ENCODE data around the gene CXCR5.
A peak's percentile ranks its signal among the peaks of the same experiment; 100 is the strongest.

The CXCR5 gene

DNA sequence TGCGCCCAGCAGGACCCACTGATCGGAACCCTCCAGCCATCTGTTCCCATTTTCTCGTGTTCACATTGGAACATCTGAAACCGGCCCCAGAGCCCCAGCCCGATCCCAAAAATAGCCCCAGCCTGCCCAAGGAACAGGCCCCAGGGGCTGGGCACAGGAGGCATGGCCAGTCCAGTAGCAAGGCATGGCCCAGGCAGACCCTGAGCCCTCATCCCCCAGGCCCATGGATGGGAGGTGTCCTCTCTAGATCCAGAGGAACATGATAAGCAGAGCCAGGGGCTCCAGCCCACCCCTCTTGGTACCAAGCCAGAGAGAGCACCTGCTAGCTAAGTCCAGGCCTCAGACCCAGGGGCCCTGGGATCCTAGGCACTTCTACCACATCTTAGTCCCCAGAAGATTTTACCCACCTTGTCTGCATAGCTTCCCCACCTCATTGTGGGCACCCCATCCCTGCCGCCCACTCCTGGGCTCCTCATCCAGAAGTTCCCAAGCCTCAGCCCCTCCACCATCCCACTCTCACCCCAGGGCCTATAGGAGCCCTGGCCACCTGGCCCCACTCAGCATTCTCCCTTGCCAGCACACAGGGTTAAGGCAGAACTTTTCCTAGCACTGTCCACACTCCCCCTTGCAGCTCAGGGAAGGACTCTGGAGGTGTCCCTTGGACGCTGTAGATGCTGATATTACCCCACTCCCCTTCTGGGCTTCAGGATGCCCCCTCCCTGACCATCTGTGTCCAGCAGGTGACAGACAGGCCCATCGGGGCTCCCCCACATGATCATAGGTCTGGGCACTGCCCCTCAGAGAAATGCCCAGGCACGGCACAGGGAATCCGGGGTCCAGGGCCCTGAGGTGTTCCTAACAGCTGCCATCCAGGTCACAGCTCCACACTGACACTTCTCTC, 32.5 kb downstream of the CXCR5 start:
- H3K9ac ChIP-seq (ENCODE audit: low read length) = peak overlapping the region; percentile 100
- peak overlapping the region; percentile 72 for H3K4me3 ChIP-seq (ENCODE audit: low read length)
- no peaks in the 10 kb centered on the region for H3K36me3 ChIP-seq (ENCODE audit: control insufficient read depth, insufficient read depth, low read length, severe bottlenecking)
- H3K9me3 ChIP-seq (ENCODE audit: control insufficient read depth, low read length) = no peaks in the 10 kb centered on the region
- H3K4me1 ChIP-seq (ENCODE audit: control insufficient read depth, insufficient read depth, low read length) = peaks cover 92% of the 10 kb centered on the region
- H3K27me3 ChIP-seq (replicated peaks; ENCODE audit: control insufficient read depth, insufficient read depth, low read length) = no peaks in the 10 kb centered on the region
- no peak for DNase-seq (ENCODE audit: low read depth)

DNA sequence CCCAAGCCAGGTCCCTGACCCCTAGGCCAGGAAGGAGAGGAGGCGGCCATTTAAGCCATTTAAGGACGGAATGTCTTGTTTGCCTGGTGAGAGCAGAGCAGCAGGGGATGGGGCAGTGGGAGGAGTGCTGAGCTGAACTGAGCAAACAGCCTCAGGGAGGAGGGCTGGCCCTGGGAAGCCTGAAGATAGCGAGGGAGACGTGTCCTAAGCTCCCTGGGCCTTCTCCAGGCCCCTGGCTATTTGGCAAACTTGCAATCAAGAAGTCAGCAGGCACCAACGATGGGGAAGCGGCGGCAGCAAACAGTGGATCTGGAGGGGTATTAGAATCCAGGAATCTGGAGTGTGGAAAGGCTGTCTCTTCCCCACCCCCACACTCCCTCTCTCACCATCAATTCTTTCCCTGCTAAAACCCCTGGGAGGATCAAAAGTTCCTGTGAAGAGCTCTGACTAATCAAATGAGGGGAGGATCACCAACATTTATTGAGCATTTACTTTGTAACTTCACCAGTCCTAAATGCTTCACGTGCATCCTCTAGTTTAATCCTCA, 33.2 kb downstream of the CXCR5 start:
- Histone ChIP-seq H3K27me3 (replicated peaks; ENCODE audit: control insufficient read depth, insufficient read depth, low read length) (no peaks in the 10 kb centered on the region), H3K4me1 (ENCODE audit: control insufficient read depth, insufficient read depth, low read length) (peaks cover 90% of the 10 kb centered on the region), H3K4me3 (ENCODE audit: low read length) (peak overlapping the region; percentile 72)

DNA sequence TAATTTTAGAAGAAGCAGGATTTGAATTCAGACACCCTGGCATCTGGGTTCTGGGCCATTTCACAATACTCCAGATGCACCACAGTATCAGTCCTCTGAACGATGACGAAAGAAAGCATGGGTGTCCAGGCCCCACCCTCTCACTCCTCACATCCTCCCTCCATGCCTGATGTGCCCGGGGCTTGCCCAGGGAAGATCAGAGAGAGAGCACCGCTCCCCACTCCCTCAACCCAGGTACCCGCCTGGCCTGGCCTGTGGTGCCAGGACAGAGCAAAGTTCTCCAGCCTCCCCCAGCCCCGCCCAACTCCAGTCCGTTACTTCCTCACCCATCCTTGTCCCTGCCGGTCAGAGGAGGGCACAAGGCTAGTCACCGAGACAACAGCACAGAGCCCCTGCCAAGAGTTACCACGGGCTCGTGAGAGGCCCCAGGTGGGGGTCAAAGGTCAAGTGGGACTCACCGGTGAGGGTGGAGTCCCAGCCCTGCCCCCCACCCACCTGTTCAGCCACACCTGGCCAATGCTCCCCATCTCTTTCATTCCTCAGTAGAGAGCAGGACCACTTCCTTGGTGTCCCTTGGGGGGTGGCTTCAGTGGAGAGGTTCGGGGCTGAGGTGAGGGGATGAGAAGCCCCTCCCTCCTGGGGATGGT, 33.9 kb downstream of the CXCR5 start:
- Histone ChIP-seq H3K4me3 (ENCODE audit: low read length) (peak overlapping the region; percentile 72), H3K9me3 (ENCODE audit: control insufficient read depth, low read length) (no peaks in the 10 kb centered on the region), H3K4me1 (ENCODE audit: control insufficient read depth, insufficient read depth, low read length) (peaks cover 84% of the 10 kb centered on the region), H3K27me3 (replicated peaks; ENCODE audit: control insufficient read depth, insufficient read depth, low read length) (no peaks in the 10 kb centered on the region), H3K9ac (ENCODE audit: low read length) (peak overlapping the region; percentile 100), H3K36me3 (ENCODE audit: control insufficient read depth, insufficient read depth, low read length, severe bottlenecking) (no peaks in the 10 kb centered on the region)
- DNase-seq (ENCODE audit: low read depth) = peak; percentile 96

More for the DNA sequence above, 33.2 kb downstream of the CXCR5 start:
- peak; percentile 84 for DNase-seq (ENCODE audit: low read depth)
- no peaks in the 10 kb centered on the region for H3K9me3 ChIP-seq (ENCODE audit: control insufficient read depth, low read length)
- no peaks in the 10 kb centered on the region for H3K36me3 ChIP-seq (ENCODE audit: control insufficient read depth, insufficient read depth, low read length, severe bottlenecking)
- peak overlapping the region; percentile 100 for H3K9ac ChIP-seq (ENCODE audit: low read length)

DNA sequence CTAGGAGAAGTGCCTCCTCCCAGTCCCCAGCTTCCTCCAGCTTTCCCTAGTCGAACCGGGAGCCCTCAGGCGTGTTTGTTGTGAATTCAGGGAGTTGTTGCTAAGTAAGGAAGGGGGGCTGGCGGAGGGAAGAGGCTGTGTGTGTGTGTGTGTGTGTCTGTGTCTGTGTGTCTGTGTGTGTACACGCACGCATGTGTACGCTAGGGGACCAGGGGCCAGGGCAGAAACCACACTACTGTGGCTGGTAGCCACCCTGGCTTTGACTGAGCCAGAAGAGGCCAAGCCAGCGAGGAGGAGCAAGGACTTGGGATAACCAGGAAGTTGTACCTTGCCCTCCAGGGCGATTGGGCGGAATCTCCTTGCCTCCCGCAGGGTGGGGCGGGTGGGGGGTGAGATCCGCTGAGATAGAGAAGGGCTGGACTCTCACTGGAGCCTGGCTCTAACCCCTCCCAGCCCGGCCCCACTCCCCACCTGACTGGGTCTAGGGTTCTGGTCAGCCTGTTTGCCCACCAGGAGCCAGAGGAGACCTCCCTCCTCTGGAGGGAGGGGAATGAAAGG, 34.5 kb downstream of the CXCR5 start:
- Histone ChIP-seq H3K27me3 (replicated peaks; ENCODE audit: control insufficient read depth, insufficient read depth, low read length) (no peaks in the 10 kb centered on the region), H3K9ac (ENCODE audit: low read length) (peak overlapping the region; percentile 100), H3K9me3 (ENCODE audit: control insufficient read depth, low read length) (no peaks in the 10 kb centered on the region), H3K4me3 (ENCODE audit: low read length) (peak overlapping the region; percentile 76), H3K4me1 (ENCODE audit: control insufficient read depth, insufficient read depth, low read length) (peaks cover 81% of the 10 kb centered on the region), H3K36me3 (ENCODE audit: control insufficient read depth, insufficient read depth, low read length, severe bottlenecking) (no peaks in the 10 kb centered on the region)
- DNase-seq (ENCODE audit: low read depth) = peak; percentile 88

DNA sequence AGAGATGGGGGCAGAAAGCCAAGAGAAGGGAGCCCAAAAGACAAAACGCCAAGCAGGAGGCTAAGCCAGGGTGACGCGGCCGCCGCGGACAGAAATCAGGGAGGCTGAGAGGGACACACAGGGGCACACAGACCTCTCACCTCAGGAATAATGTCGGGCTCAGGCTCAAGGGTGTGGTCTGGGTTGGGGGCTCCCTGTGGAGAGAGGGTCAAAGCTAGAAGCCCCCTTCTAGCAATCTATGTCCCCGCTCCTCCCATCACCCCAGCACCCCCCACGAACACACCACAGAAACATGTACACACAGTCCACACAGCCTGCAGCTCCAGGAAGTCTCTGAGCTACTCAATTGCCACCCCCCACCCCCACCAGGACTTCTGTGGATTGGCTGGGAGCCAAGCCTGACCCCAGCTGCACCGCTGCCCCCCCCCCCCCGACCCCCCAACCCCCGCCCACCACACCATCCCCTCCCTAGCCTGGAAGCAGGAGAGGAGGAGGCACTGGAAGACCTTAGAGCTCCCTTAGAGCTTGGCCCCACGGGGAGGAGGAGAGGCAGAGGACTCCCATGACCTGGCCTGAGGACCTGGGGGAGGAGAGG, 35.1 kb downstream of the CXCR5 start:
- H3K9me3 ChIP-seq (ENCODE audit: control insufficient read depth, low read length) = no peaks in the 10 kb centered on the region
- H3K4me1 ChIP-seq (ENCODE audit: control insufficient read depth, insufficient read depth, low read length) = peaks cover 83% of the 10 kb centered on the region
- peak overlapping the region; percentile 99 for H3K4me3 ChIP-seq (ENCODE audit: low read length)
- H3K27me3 ChIP-seq (replicated peaks; ENCODE audit: control insufficient read depth, insufficient read depth, low read length) = no peaks in the 10 kb centered on the region
- peak overlapping the region; percentile 100 for H3K9ac ChIP-seq (ENCODE audit: low read length)
- H3K36me3 ChIP-seq (ENCODE audit: control insufficient read depth, insufficient read depth, low read length, severe bottlenecking) = no peaks in the 10 kb centered on the region
- peak; percentile 46 for DNase-seq (ENCODE audit: low read depth)

DNA sequence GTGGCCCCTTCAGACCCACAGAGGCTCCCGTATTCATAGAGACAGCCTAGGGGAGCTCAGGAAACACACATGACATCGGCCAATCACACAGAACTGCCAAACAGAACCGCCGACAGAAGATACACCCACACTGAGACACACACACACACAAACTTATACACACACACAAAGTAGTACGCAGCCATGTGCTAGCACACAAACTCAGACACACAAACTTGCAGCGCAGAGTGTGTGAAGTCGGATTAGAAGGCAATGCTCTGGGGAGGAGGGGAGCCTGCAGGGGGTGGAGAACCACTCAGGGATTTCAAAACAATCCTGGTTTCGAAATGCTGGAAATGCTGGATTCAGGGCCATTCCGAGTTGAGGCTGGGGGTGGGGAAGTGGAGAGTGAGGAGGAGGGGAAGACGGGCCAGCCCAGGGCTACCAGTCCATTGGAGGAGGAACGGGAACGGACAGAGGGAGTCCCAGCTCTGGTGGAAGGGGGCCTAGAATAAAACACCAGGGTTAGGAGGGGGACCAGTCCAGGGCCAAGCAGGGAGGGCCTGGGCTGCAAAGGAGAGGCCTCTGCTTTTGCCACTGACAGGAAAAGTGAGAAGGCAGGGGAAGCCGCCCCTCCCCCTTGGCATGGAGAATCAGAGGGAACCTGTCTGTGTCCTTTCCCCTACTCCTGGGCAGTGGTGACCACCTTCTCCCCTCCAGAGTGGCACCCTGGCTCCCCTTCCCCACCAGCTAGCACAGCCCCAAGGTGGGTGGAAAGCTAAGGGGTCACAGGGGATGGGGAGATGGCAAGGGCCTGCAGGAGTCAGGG, 37.6 kb downstream of the CXCR5 start:
- Histone ChIP-seq H3K36me3 (ENCODE audit: control insufficient read depth, insufficient read depth, low read length, severe bottlenecking) (no peaks in the 10 kb centered on the region), H3K27me3 (replicated peaks; ENCODE audit: control insufficient read depth, insufficient read depth, low read length) (no peaks in the 10 kb centered on the region), H3K4me1 (ENCODE audit: control insufficient read depth, insufficient read depth, low read length) (peaks cover 63% of the 10 kb centered on the region), H3K9me3 (ENCODE audit: control insufficient read depth, low read length) (no peaks in the 10 kb centered on the region), H3K9ac (ENCODE audit: low read length) (peak overlapping the region; percentile 100), H3K4me3 (ENCODE audit: low read length) (peak overlapping the region; percentile 99)
- DNase-seq (ENCODE audit: low read depth) = peak; percentile 96

DNA sequence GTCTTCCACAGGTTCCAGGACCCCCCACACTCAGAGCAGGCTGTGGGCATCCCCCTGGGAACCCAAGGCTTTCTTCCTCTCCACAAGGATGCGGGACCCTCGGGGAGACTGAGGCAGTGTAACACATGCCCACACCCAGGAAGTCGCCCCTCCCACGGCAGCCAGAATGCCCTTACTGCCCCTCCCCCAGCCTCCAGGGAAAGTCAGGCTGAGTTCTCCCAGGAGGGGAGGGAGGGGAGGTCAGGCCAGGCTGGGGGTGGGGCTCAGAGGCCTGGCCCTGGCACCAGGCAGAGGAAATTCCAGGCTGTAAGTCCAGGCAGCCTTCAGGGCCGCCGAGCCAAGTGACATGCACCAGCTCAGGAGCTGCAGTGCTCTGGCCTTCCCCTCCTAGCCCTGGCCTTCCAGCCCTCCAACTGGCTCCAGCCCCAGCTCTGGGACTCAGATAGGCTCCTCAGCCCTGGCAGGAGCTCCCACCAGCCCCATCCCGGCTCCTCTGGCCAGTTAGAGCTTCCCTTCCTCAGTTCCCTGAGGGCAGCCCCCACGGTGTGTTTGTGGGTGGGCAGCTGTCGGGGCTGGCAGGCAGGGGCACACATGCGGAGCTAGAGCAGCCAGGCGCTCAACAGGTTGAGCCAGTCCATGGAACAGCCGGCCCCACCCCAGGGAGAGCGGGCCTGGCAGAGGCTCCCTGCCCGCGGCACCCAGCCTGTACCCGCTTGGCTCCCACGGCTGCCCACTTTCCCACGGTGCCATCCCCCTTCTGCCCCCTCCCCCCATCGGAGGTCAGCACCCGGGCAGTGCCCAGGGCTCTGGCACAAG, 38.4 kb downstream of the CXCR5 start:
- Histone ChIP-seq H3K4me3 (ENCODE audit: low read length) (peak overlapping the region; percentile 99), H3K36me3 (ENCODE audit: control insufficient read depth, insufficient read depth, low read length, severe bottlenecking) (no peaks in the 10 kb centered on the region), H3K4me1 (ENCODE audit: control insufficient read depth, insufficient read depth, low read length) (peaks cover 56% of the 10 kb centered on the region), H3K9ac (ENCODE audit: low read length) (peak overlapping the region; percentile 100), H3K9me3 (ENCODE audit: control insufficient read depth, low read length) (no peaks in the 10 kb centered on the region), H3K27me3 (replicated peaks; ENCODE audit: control insufficient read depth, insufficient read depth, low read length) (no peaks in the 10 kb centered on the region)
- DNase-seq (ENCODE audit: low read depth) = peak; percentile 86

DNA sequence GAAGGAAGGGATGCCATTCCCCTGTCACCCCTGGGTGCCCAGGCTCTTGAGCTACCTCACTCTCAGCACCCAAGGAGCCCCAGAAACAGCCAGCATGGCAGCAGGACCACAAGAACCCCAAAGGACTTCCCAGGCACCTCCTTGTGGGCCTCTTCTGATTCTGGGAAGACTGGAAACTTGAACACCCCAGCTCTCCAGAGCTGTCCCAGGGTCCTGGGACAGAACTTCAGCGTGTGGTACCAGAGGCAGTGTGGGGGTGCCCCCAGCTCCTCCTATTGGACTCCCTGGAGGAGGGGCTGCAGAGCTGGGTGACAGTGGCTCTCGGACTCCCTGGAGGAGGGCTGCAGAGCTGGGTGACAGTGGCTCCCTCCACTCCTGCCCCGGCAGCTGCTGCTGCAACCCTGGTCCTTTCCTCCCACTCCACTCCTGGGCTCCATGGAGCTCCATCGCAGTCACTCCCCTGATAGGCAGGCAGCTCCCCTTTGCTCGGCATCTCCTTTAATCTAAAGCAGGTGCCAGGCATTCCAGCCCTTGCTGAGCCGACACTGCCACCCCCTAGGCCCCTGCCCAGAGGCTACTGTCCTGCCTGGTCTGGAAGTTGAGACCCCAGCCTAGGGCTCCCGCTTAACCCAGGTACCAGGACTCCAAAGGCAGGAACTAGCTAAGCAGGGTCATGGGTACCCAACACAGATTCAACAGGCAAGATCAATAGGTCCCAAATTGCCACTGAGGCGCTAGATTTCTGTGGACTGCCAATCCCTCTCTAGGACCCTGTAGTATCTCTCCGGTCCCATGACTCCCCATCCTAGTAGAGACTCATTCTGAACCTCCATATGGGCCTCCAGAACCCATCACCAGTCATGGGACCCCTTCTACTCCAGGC, 39.3 kb downstream of the CXCR5 start:
- Histone ChIP-seq H3K4me1 (ENCODE audit: control insufficient read depth, insufficient read depth, low read length) (peaks cover 53% of the 10 kb centered on the region), H3K27me3 (replicated peaks; ENCODE audit: control insufficient read depth, insufficient read depth, low read length) (no peaks in the 10 kb centered on the region), H3K9ac (ENCODE audit: low read length) (peak overlapping the region; percentile 100), H3K36me3 (ENCODE audit: control insufficient read depth, insufficient read depth, low read length, severe bottlenecking) (no peaks in the 10 kb centered on the region), H3K4me3 (ENCODE audit: low read length) (peak overlapping the region; percentile 99), H3K9me3 (ENCODE audit: control insufficient read depth, low read length) (no peaks in the 10 kb centered on the region)
- peak; percentile 53 for DNase-seq (ENCODE audit: low read depth)

DNA sequence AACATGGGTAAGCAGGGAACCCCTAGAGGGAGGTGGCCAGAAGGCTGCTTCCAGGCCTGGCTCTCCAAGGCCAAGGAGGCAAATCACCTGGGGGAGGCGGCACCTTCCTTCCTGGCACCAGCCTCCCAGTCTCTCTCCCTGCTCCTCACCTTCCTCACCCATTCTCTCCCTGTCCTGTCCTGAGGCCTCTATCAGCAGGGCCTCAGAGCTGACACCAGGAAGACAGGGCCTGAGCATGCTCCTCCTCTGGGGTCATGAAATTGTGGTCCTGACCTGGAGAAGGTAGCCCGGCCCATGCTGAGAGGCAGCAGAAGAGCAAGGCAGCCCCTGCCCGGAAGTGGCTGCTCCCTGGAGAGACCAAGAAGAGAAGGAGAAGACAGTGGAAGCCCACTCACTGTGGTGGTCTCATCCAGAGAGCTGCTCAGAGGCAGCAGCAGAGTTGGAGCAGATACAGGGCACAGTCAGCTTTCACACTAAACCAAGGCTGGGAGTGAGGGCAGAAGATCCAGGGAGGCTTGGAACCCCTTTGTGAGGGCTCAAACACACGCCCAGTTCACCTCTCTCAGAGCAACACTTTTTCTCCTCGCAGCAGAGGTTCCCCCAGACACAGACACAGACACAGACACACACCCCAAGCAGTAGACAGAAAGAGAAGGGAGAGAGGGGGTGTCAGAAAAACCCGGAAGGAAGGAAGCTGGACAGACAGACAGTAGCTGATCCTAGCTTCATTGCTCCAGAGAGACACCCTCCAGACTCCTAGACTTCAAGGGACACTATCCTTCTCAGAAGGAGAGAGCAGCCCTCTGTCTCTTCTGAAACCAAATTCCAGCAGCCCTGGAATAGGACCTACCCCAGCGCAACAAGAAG, 40.3 kb downstream of the CXCR5 start:
- peak; percentile 11 for DNase-seq (ENCODE audit: low read depth)
- Histone ChIP-seq H3K9me3 (ENCODE audit: control insufficient read depth, low read length) (no peaks in the 10 kb centered on the region), H3K4me1 (ENCODE audit: control insufficient read depth, insufficient read depth, low read length) (peaks cover 51% of the 10 kb centered on the region), H3K27me3 (replicated peaks; ENCODE audit: control insufficient read depth, insufficient read depth, low read length) (no peaks in the 10 kb centered on the region), H3K9ac (ENCODE audit: low read length) (peak overlapping the region; percentile 100), H3K4me3 (ENCODE audit: low read length) (peak overlapping the region; percentile 99), H3K36me3 (ENCODE audit: control insufficient read depth, insufficient read depth, low read length, severe bottlenecking) (no peaks in the 10 kb centered on the region)
